NCI-H1092 (cell line): Measurements from ENCODE around the gene CAMK2D.

ENCODE experiments used
- DNase-seq: peaks from one replicate; lab custom pipeline; 2025; lab: John Stamatoyannopoulos, UW

The CAMK2D gene

DNA sequence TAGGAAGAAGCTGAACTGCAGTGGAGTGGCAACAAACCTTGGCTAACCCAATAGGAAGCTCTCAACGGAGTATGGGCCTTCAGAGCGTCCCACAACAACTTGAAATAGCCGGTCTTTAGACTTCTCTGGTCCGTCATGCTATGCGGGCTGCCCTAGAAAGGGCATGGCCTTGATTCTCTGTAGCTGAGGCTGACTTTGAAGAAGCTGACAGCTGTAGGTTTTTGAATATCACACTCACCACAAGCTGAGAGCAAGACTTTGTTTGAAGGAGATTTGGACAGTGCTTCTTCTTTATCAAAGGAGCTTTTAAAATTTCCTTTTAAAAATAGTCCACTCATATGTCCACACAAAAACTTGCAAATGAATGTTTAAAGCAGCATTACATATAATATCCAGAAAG, 322.9 kb downstream of the CAMK2D start:
- no peak for DNase-seq

GRCh38 chr4:113437129-113437528, 324.4 kb downstream of the CAMK2D start:
- DNase-seq: no peak

DNA sequence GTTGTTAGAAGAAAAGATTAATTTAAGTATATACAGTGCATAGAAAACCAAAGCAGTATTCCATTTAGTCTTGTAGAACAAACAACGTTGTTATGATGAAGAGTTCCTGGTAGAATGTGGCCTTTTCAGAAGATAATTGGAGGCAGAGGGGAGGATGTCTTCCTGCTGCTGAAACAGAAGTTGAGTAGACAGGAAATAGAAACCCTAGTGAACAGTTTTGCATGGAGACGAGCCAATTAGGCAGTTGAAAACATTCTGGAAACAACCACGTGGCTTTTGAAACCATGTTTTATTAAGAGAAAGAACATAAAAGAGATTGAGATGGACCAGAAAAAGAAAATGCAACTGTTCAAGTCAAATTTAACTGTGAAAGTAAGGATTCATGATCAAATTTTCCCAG, 325.2 kb downstream of the CAMK2D start:
- DNase-seq: no peak

GRCh38 chr4:113435893-113436292, 325.6 kb downstream of the CAMK2D start:
- DNase-seq: no peak

- DNase-seq: no peak
Observed at GRCh38 chr4:113434247-113434587, 327.3 kb downstream of the CAMK2D start.

GRCh38 chr4:113433536-113434246, 327.8 kb downstream of the CAMK2D start:
- DNase-seq: no peak

DNA sequence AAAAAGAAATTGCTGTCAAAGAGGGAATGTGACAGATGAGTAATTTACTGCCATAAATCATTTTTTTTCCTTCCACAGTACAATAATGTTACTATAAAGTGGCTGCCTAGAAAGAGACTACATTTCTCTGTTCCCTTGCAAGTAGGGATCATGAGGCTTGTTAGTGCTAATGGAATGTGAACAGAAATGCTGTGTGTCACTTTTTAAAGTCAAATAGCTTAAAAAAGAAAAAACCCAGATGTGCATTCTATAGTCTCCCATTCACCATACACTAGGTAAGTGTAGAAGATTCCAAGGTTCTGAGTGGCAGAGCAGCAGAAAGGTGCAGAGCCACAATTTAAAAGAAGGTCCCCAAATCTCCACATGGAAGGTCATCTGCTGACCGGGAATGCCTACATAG, 328.4 kb downstream of the CAMK2D start:
- DNase-seq: no peak

GRCh38 chr4:113423631-113424030, 337.9 kb downstream of the CAMK2D start:
- no peak for DNase-seq

DNA sequence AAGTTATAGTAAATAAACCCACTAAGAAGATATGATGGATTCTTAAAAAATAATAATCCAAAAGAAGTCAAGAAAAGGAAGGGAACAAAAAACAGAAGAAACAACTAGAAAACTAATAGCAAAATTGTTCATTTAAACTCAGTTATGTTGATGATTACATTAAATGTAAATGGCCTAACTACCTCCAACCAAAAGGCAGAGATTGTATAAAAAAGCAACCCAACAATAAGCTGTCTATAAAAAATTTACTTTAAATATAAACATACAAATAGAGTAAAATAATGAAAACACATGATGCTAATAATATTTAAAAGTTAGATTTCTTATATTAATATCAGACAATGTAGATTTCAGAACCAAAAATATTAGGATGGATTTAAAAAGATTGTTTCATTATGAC, 340.6 kb downstream of the CAMK2D start:
- no peak for DNase-seq

- no peak for DNase-seq
Observed at GRCh38 chr4:113419631-113420030, 341.9 kb downstream of the CAMK2D start.

DNA sequence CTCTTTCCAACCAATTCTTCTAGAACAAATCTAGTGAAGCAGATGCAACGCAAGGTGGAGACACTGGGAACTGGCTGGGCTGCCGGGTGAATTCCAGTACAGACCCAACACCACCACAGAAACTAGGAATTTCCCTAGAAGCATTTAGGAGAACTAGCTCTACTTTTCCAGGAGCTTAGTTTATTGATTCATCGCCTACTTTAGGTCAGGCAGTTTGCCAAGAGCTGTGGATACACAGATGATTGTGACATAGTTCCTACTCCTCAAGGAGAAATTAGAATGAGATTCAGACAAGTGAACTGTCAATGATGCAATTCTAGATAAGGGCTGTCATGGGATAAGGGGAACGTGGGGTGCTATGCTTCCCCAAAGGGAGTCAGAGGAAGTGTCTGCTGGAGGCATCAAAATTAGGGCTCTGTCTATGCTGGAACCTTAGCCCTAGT, 350.0 kb downstream of the CAMK2D start:
- DNase-seq: no peak

DNA sequence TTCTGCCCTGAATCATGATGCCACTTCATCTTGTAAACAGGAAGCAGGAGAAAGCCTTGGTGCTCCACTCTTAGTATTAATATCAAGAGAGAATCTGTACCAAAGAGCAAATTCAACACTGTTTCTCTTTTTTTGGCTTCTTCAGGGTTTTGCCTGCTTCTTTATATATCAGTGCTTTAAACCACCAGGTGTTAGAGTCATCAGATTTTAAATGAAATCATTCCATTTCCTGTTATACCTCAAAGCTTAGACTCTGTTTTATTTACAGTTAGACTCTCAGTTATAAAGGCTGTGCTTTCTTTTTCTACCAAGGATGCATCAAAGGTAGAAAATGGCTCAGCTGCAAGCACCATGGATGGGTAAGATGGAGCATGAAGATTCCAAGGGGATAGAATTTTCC, 350.9 kb downstream of the CAMK2D start:
- no peak for DNase-seq

- DNase-seq: no peak
Observed at GRCh38 chr4:113409181-113409580, 352.4 kb downstream of the CAMK2D start.

GRCh38 chr4:113407409-113407808, 354.1 kb downstream of the CAMK2D start:
- peak; percentile 33 for DNase-seq

GRCh38 chr4:113406723-113407016, 354.9 kb downstream of the CAMK2D start:
- DNase-seq: peak; percentile 53

DNA sequence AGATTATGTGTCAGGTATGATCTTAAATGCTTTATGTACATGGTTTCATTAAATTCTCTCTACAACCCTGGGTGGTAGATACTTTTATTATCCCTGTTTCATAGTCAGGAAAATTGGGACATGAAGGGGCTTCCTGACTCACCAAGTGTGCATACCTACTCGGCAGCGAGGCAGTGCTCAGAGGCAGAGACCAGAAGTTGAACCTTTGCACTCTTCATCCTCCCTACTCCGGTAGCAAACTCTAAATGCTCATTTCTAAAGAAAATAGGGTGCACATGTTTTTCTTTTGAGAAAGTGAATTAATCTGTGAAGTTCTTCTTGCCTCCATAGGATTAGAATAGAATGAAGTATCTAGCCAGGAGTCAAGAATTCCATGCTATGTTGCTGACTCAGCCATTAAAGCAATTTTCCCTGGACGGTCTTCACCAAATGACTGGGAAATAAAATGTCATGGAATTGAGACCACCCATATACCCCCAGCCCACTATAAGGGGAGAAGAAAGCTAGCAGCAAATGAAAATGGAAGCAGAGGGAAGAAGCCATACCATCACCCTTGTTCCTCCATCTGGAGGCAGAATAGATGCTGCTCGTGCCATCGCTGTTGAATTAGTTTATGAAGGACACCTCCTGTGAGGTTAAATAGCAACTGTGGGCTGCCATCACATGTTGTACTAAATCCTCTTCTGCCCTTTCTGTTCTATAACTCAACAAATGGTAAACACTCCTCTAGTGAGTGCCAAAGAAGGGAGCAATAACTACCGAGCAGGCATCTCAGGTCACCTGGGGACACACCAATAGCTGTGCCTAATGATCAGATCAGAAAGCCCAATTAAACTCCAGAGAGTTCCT, 355.4 kb downstream of the CAMK2D start:
- DNase-seq: no peak

GRCh38 chr4:113404841-113405240, 356.7 kb downstream of the CAMK2D start:
- DNase-seq: no peak

- no peak for DNase-seq
Observed at GRCh38 chr4:113404167-113404571, 357.4 kb downstream of the CAMK2D start.
